Tibial artery (tissue), 4 donors: Measurements from ENCODE around the gene CDH2.

Experiments used
- DNase-seq, 2 donors: peaks; one replicate each; pipeline ENCODE4 v3.0.0-alpha.2; 2019
- H3K27ac ChIP-seq, 2 donors: fragments of 200-600 bp; sonication (generic) in 1 of 2; 1 replicate in 1 of 2; 2 replicates in 1 of 2; pipeline ENCODE4 v1.5.1; 2018 to 2019; ENCODE audit warnings: mild to moderate bottlenecking in 1 of 2
- H3K27me3 ChIP-seq, 2 donors: fragments of 200-600 bp; sonication (generic) in 1 of 2; one replicate each; pipeline versions ENCODE4 v1.5.1 to v1.6.0; 2016 to 2019
- H3K36me3 ChIP-seq, 3 donors: fragments of 200-600 bp; sonication (generic) in 2 of 3; one replicate each; pipeline ENCODE4 v1.5.1; 2016 to 2019; ENCODE audit warnings: mild to moderate bottlenecking in 2 of 3
- H3K4me1 ChIP-seq, 4 donors: fragments of 200-600 bp; sonication (generic) in 2 of 4; 1 replicate in 3 of 4; 2 replicates in 1 of 4; pipeline ENCODE4 v1.5.1; 2016 to 2019
- H3K4me3 ChIP-seq, 2 donors: fragments of 200-600 bp; sonication (generic) in 1 of 2; 1 replicate in 1 of 2; 2 replicates in 1 of 2; pipeline ENCODE4 v1.5.1; 2018 to 2019; ENCODE audit warnings: mild to moderate bottlenecking in 2 of 2
- H3K9me3 ChIP-seq, 3 donors: fragments of 200-600 bp; sonication (generic) in 1 of 3; one replicate each; pipeline ENCODE4 v1.5.1; 2016 to 2019
- CTCF ChIP-seq, 2 experiments: fragments of 200-600 bp in 1 of 2; fragments of 450-650 bp in 1 of 2; IDR thresholded peaks; one replicate each; pipeline ENCODE4 v1.5.1; 2017 to 2019; ENCODE audit warnings: antibody characterized with exemption in 2 of 2, mild to moderate bottlenecking in 1 of 2, moderate library complexity in 1 of 2
- intact Hi-C: fragments of 100-400 bp; cut with DNase I; formaldehyde crosslinking; loops from one replicate; pipeline ENCODE4 v1.15.0; 2023; ENCODE audit warnings: low total_unique reads

CDH2 gene

GRCh38 chr18:28115149-28115550 is 61.8 kb downstream of the CDH2 start:
- no peak for TF ChIP-seq CTCF (IDR thresholded peaks at IDR 0.05)
- H3K9me3 ChIP-seq, result no peaks in the 10 kb centered on the region
- no peak overlapping the region for H3K4me3 ChIP-seq
- H3K27ac ChIP-seq, result no peak overlapping the region
- intact Hi-C loops, result no loop called here
- H3K4me1 ChIP-seq, result peaks cover 0 to 26% (median 0%) of the 10 kb centered on the region in 4 donors
- DNase-seq, result no peak
- no peaks in the 10 kb centered on the region for H3K36me3 ChIP-seq
- H3K27me3 ChIP-seq, result no peaks in the 10 kb centered on the region

- H3K27me3 ChIP-seq, result no peaks in the 10 kb centered on the region
- peaks cover 0 to 26% (median 0%) of the 10 kb centered on the region in 4 donors for H3K4me1 ChIP-seq
- H3K4me3 ChIP-seq, result no peak overlapping the region
- H3K27ac ChIP-seq, result no peak overlapping the region
- no peak for DNase-seq
- no peaks in the 10 kb centered on the region for H3K9me3 ChIP-seq
- no peak for TF ChIP-seq CTCF (IDR thresholded peaks at IDR 0.05)
- intact Hi-C loops, result no loop called here
- H3K36me3 ChIP-seq, result no peaks in the 10 kb centered on the region
Measured at GRCh38 chr18:28114472-28114871, 62.5 kb downstream of the CDH2 start.

GRCh38 chr18:28113271-28114029 is 63.5 kb downstream of the CDH2 start:
- intact Hi-C loops, result no loop called here
- Histone ChIP-seq H3K4me3 (no peak overlapping the region), H3K36me3 (no peaks in the 10 kb centered on the region), H3K27ac (no peak overlapping the region), H3K27me3 (no peaks in the 10 kb centered on the region), H3K4me1 (peaks cover 0 to 26% (median 0%) of the 10 kb centered on the region in 4 donors), H3K9me3 (no peaks in the 10 kb centered on the region)
- DNase-seq, result no peak
- no peak for TF ChIP-seq CTCF (IDR thresholded peaks at IDR 0.05)

GRCh38 chr18:28112056-28112470 is 64.9 kb downstream of the CDH2 start:
- peaks cover 0 to 26% (median 0%) of the 10 kb centered on the region in 4 donors for H3K4me1 ChIP-seq
- TF ChIP-seq CTCF (IDR thresholded peaks at IDR 0.05), result no peak
- no peaks in the 10 kb centered on the region for H3K9me3 ChIP-seq
- no peaks in the 10 kb centered on the region for H3K27me3 ChIP-seq
- H3K4me3 ChIP-seq, result no peak overlapping the region
- intact Hi-C loops, result no loop called here
- H3K27ac ChIP-seq, result no peak overlapping the region
- H3K36me3 ChIP-seq, result no peaks in the 10 kb centered on the region
- no peak for DNase-seq

GRCh38 chr18:28110924-28111323 is 66.0 kb downstream of the CDH2 start:
- Histone ChIP-seq H3K27me3 (no peaks in the 10 kb centered on the region), H3K36me3 (no peaks in the 10 kb centered on the region), H3K27ac (no peak overlapping the region), H3K4me3 (no peak overlapping the region), H3K4me1 (peaks cover 0 to 26% (median 0%) of the 10 kb centered on the region in 4 donors), H3K9me3 (no peaks in the 10 kb centered on the region)
- intact Hi-C loops, result no loop called here
- TF ChIP-seq CTCF (IDR thresholded peaks at IDR 0.05), result no peak
- DNase-seq, result no peak
